ENCODE results near the gene GNG8.

Gene GNG8

GRCh38 chr19:46616631-46617322 lies 19.2 kb downstream of the GNG8 start:
- peak; percentile 77 for DNase-seq

GRCh38 chr19:46615966-46616365 lies 20.0 kb downstream of the GNG8 start:
- no peak for DNase-seq

- peak; percentile 94 for DNase-seq
Measured at GRCh38 chr19:46614114-46614722, 21.8 kb downstream of the GNG8 start.

GRCh38 chr19:46613525-46613924 lies 22.5 kb downstream of the GNG8 start:
- no peak for DNase-seq

- no peak for DNase-seq
Measured at GRCh38 chr19:46611776-46612175, 24.2 kb downstream of the GNG8 start.

- peak; percentile 47 for DNase-seq
Measured at GRCh38 chr19:46610851-46611770, 24.9 kb downstream of the GNG8 start.

GRCh38 chr19:46610413-46610775 lies 25.6 kb downstream of the GNG8 start:
- DNase-seq = no peak

GRCh38 chr19:46609511-46610412 lies 26.2 kb downstream of the GNG8 start:
- peak; percentile 21 for DNase-seq

GRCh38 chr19:46608581-46609345 lies 27.2 kb downstream of the GNG8 start:
- DNase-seq = peak; percentile 19

GRCh38 chr19:46608178-46608577 lies 27.8 kb downstream of the GNG8 start:
- peak; percentile 17 for DNase-seq

GRCh38 chr19:46607448-46607841 lies 28.6 kb downstream of the GNG8 start:
- no peak for DNase-seq

- no peak for DNase-seq
Measured at GRCh38 chr19:46606681-46607447, 29.1 kb downstream of the GNG8 start.

GRCh38 chr19:46606019-46606418 lies 30.0 kb downstream of the GNG8 start:
- DNase-seq = no peak

- no peak for DNase-seq
Measured at GRCh38 chr19:46605356-46605821, 30.6 kb downstream of the GNG8 start.

GRCh38 chr19:46604781-46605355 lies 31.1 kb downstream of the GNG8 start:
- DNase-seq = no peak

GRCh38 chr19:46603752-46604231 lies 32.2 kb downstream of the GNG8 start:
- DNase-seq = no peak

GRCh38 chr19:46603195-46603637 lies 32.8 kb downstream of the GNG8 start:
- no peak for DNase-seq

GRCh38 chr19:46602392-46603194 lies 33.4 kb downstream of the GNG8 start:
- DNase-seq = peak; percentile 73
